Measurements from ENCODE around the gene SPDYA.

DNA sequence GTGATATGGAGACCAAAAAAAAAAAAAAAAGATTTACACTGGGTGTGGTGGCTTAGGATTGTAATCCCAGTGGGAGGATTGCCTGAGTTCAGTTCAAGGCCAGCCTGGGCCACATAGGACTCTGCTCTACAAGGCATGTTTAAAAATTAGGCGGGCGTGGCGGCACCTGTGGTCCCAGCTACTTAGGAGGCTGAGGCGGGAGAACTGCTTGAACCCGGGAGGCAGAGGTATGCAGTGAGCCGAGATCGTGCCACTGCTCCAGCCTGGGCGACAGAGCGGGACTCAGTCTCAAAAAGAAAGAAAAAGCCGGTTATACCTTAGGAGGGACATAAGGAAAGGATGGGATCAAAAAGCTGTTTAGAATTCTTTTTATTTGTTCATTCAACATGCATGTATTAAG, 707 bp upstream of the SPDYA start:
- TF ChIP-seq, protein P1, sequence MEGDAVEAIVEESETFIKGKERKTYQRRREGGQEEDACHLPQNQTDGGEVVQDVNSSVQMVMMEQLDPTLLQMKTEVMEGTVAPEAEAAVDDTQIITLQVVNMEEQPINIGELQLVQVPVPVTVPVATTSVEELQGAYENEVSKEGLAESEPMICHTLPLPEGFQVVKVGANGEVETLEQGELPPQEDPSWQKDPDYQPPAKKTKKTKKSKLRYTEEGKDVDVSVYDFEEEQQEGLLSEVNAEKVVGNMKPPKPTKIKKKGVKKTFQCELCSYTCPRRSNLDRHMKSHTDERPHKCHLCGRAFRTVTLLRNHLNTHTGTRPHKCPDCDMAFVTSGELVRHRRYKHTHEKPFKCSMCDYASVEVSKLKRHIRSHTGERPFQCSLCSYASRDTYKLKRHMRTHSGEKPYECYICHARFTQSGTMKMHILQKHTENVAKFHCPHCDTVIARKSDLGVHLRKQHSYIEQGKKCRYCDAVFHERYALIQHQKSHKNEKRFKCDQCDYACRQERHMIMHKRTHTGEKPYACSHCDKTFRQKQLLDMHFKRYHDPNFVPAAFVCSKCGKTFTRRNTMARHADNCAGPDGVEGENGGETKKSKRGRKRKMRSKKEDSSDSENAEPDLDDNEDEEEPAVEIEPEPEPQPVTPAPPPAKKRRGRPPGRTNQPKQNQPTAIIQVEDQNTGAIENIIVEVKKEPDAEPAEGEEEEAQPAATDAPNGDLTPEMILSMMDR (IDR thresholded peaks at IDR 0.05): no peak
- no peak for TF ChIP-seq EZH2 (IDR thresholded peaks at IDR 0.05)
- TF ChIP-seq EZH2phosphoT487 (IDR thresholded peaks at IDR 0.05): no peak
